ENCODE measurements around the gene DNASE1L1.

DNASE1L1 gene

DNA sequence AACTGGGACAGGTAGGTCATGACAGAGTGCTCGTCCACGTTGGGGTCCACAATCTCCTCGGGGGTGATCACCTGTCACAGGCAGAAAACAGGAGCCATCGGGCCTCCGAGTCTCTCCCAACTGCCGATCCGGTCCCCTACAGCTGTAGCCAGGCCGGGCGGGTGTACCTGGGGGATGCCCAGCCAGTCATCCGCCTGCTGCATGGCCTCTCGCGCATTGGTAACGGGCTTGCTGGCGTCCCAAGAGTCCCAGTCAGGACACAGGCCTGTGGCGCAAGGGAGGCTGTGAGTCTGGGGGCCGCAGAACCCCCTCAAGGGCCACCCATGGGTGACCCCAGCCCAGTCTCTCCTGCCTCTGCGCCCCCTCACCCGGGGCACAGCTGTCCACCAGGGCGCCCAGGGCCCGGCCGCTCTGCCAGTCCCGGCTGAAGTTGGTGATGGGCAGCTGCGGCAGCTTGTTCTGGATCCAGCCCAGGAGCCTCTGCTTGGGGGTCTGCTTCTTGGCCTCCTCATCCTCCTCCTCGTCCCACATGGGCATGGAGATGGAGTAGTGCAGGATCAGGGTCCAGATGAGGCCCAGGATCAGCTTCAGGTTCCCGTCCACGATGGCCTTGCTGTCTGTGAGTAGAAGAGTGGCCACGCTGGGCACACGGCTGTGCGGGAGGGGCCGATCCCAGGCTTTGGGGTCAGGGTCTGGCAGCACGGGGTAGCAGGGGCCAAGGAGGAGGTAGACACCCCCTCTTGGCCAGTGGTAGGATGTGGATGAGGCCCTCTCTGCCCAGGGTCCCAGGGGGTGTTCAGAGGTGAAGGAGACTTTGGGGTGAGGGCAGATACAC lies 41.4 kb downstream of the DNASE1L1 start:
- TF ChIP-seq, protein P1, sequence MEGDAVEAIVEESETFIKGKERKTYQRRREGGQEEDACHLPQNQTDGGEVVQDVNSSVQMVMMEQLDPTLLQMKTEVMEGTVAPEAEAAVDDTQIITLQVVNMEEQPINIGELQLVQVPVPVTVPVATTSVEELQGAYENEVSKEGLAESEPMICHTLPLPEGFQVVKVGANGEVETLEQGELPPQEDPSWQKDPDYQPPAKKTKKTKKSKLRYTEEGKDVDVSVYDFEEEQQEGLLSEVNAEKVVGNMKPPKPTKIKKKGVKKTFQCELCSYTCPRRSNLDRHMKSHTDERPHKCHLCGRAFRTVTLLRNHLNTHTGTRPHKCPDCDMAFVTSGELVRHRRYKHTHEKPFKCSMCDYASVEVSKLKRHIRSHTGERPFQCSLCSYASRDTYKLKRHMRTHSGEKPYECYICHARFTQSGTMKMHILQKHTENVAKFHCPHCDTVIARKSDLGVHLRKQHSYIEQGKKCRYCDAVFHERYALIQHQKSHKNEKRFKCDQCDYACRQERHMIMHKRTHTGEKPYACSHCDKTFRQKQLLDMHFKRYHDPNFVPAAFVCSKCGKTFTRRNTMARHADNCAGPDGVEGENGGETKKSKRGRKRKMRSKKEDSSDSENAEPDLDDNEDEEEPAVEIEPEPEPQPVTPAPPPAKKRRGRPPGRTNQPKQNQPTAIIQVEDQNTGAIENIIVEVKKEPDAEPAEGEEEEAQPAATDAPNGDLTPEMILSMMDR (IDR thresholded peaks at IDR 0.05): no peak
- peaks cover 67 to 78% (median 71%) of the 10 kb centered on the region in 3 donors for H3K36me3 ChIP-seq
- peaks cover 0 to 49% (median 39%) of the 10 kb centered on the region in 4 donors for H3K4me1 ChIP-seq
- no peaks in the 10 kb centered on the region for H3K27me3 ChIP-seq
- intact Hi-C loops (cut with DNase I; ENCODE audit: low total_unique reads): no loop called here
- peak overlapping the region; percentile 96 to 98 for H3K27ac ChIP-seq
- no peaks in the 10 kb centered on the region for H3K9me3 ChIP-seq
- no peak for DNase-seq
- H3K4me3 ChIP-seq: peak overlapping the region; percentile 78 to 85

DNA sequence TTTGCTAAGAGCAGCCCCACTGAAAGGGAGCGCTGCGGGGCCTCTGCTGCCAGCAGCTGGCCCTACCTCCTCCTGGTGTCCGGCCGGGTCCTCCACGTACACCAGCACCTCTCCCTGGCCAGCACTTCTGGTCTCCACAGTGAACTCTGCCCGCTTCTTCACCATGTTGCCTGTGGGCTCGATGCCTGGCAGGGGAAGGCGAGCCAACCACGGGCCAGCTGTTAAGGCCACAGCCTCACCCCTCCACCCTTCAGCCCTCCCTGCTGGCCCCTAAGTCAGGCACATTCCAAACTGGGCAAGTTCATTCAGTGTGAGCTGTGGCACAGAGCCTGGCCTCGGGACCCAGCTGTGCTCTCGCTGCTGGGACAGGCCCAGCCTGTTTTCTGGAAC lies 42.4 kb downstream of the DNASE1L1 start:
- DNase-seq: peak in 1 of 2 donors; percentile 77
- H3K4me1 ChIP-seq: peaks cover 0 to 59% (median 41%) of the 10 kb centered on the region in 4 donors
- peak overlapping the region; percentile 96 to 98 for H3K27ac ChIP-seq
- H3K4me3 ChIP-seq: peak overlapping the region; percentile 78 to 85
- intact Hi-C loops (cut with DNase I; ENCODE audit: low total_unique reads): no loop called here
- no peaks in the 10 kb centered on the region for H3K27me3 ChIP-seq
- no peaks in the 10 kb centered on the region for H3K9me3 ChIP-seq
- H3K36me3 ChIP-seq: peaks cover 77 to 82% (median 82%) of the 10 kb centered on the region in 3 donors
- TF ChIP-seq, protein P1 (IDR thresholded peaks at IDR 0.05): no peak

DNA sequence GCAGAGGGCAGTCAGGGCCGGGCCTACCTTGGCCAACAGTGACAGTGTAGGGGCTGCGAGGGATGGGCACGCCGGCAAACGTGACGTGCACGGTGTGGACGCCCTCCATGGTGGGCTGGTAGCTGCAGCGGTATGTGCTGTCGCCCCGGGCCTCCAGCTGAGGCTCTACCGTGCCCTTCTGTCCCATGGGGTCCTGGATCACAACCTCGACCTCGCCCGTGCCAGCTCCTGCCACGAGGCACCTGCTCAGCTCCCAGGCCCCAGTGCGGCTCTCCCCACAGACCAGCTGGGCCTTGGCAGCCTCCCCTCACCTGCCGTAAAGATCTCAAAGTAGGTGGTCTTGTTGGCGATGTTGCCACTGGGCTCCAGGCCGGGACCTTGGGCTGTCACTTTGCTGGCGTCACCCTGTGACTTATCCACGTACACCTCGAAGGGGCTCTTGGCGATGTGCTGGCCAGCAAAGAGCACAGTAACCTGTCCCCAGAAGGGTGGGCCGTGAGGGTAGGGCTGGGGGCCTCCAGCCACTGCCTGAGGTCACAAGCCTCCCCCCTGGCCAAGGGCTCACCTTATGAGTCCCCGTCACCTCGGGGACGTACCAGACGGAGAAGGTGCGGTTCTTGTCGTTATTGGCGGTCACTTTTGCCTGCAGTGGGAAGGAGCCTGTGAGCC lies 42.9 kb downstream of the DNASE1L1 start:
- Histone ChIP-seq H3K27me3 (no peaks in the 10 kb centered on the region), H3K36me3 (peaks cover 83 to 87% (median 86%) of the 10 kb centered on the region in 3 donors), H3K4me3 (peak overlapping the region; percentile 78 to 85), H3K27ac (peak overlapping the region; percentile 96 to 98), H3K4me1 (peaks cover 0 to 59% (median 42%) of the 10 kb centered on the region in 4 donors), H3K9me3 (no peaks in the 10 kb centered on the region)
- TF ChIP-seq, protein P1 (IDR thresholded peaks at IDR 0.05): no peak
- intact Hi-C loops (cut with DNase I; ENCODE audit: low total_unique reads): no loop called here
- no peak for DNase-seq

DNA sequence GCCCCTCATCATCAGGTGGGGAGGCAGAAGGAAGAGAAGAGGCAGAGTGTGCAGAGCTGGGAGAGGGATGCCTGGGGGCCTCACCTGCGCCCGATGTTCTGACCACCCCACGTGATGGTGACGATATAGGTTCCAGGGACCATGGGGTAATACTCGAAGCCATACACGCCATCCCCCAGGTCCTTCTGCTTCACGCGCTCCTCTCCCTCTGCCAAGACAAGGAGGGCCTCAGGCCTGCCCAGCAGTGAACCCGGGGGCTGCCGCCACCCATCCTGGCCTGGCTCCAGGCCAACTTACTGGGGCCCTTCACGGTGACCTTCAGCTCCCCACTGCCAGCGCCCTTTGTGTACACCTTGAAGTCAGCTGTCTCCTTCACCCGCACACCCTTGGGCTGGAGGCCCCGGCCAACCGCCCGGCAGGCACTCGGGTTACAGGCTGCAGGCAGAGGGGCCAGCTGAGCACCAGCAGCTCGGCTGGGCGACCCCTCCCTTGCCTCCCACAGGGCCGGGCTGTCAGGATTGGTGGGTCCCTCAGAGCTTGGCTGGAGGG lies 43.9 kb downstream of the DNASE1L1 start:
- H3K27me3 ChIP-seq: no peaks in the 10 kb centered on the region
- peaks cover 0 to 64% (median 42%) of the 10 kb centered on the region in 4 donors for H3K4me1 ChIP-seq
- TF ChIP-seq, protein P1 (IDR thresholded peaks at IDR 0.05): no peak
- no peaks in the 10 kb centered on the region for H3K9me3 ChIP-seq
- no peak for DNase-seq
- intact Hi-C loops (cut with DNase I; ENCODE audit: low total_unique reads): no loop called here
- H3K4me3 ChIP-seq: peak overlapping the region in 1 of 2 donors; percentile 78
- peaks cover 81 to 85% (median 83%) of the 10 kb centered on the region in 3 donors for H3K36me3 ChIP-seq
- peak overlapping the region; percentile 96 to 98 for H3K27ac ChIP-seq

DNA sequence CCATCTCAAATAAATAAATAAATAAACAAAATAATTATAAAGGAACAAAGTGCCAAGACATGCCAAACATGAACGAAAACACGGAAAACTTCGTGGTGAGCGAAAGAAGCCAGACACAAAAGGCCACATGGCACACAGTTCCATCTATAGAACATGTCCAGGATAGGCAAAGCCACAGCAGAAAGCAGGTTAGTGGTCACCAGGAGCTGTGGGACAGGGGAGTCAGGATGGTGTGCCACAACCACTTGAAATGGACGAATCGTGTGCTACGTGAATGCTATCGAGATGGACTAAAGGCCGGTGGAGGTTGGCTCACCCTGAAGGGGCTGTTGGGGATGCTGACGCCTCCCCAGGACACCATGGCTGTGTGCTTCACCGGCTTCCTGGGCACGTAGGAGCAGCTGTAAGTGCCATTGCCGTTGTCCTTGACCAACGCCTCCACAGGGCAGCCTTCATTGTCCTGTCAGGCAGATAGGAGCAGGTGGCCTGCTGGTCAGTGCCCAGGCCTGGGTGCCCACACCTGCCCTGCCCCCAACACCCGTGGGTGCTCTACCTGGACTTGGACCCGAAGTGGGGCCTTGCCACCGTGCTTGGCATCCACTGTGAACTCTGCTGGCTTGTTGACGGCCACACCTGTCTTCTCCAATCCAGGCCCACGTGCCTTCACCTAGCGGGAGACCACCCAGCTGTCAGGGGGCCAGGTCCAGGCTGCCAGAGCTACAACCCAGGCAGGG lies 45.2 kb downstream of the DNASE1L1 start:
- Histone ChIP-seq H3K36me3 (peaks cover 88 to 93% (median 90%) of the 10 kb centered on the region in 3 donors), H3K4me1 (peaks cover 0 to 77% (median 43%) of the 10 kb centered on the region in 4 donors), H3K4me3 (no peak overlapping the region), H3K27me3 (no peaks in the 10 kb centered on the region), H3K27ac (peak overlapping the region; percentile 96 to 98), H3K9me3 (no peaks in the 10 kb centered on the region)
- DNase-seq: no peak
- intact Hi-C loops (cut with DNase I; ENCODE audit: low total_unique reads): no loop called here
- TF ChIP-seq, protein P1 (IDR thresholded peaks at IDR 0.05): no peak

Measured in tibial artery (tissue), 4 donors.